Middle frontal gyrus (tissue), 1 donor: Measurements from ENCODE around the gene HPD.
"Not testable (repeated sequence)": the region's sequence is repeated elsewhere in the genome, so short reads cannot be mapped to it uniquely, and the experiment has no call there.

Experiments
- DNase-seq: peaks from one replicate; pipeline ENCODE4 v3.0.0-alpha.2; 2015; ENCODE audit warnings: low spot score; ENCODE audit errors: extremely low spot score

The HPD gene

DNA sequence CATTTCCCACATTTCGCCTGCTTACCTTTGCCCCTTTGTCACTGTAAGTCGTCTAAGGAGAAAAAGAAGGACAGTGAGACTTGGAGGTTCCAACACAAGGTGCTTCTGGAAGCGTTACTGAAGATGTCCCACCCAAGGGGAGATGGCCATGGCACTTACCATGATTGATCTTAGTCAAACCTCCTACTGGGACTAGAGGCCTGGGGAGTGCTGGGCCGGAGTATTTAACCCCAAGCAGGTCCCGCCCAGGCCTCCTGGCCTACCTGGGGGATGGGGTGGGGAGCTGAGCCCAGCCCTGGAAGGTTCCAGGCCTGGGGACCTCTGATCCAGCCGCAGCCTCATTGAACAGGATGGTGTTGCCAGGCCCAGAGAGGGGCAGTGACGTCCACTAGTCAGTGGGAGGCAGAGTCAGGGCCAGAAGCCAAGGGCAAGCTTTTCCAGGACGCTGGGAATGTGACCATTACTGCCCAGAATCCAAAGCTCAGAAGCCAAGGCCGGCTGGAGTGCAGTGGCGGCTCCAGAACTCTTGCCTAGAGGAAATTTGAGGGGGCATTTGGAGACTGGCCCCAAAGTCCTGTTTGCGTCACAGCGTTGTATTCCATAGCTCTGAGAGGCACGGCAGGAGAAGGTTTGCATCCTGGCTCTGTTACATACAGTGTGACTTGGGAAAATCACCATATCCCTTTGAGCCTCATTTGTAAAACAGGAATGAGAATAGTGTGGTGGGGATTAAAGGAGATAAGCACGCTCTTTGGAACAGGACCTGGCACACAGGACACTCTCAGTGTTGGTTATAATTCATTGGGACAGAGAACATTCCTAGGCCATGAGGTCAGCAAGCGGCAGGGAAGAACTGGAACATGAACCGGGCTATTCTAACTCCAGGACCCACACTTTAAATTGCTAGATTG lies at the start of gene HPD:
TSS of gene HPD (minus strand) at position 198 of the 911 bp plus-strand sequence. CDS start at position 162, 36 bp downstream.
- DNase-seq, result no peak

DNA sequence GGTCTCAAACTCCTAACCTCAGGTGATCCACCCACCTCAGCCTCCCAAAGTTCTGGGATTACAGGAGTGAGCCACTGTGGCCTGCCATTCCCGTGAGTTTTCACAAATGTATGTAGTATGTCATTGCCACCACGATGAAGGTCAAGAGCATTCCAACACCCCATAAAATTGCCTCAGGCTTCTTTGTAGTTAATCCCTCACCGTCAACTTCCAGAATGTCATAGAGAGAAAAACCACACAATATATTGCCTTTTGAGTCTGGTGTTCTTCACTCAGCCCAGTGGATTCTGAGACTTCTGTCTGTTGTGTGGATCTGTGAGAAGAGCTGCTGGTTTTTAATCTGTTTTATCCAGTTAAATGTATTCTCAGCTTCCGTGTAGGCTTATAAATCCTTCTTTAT lies 47.1 kb upstream of the HPD start:
- DNase-seq, result no peak

DNA sequence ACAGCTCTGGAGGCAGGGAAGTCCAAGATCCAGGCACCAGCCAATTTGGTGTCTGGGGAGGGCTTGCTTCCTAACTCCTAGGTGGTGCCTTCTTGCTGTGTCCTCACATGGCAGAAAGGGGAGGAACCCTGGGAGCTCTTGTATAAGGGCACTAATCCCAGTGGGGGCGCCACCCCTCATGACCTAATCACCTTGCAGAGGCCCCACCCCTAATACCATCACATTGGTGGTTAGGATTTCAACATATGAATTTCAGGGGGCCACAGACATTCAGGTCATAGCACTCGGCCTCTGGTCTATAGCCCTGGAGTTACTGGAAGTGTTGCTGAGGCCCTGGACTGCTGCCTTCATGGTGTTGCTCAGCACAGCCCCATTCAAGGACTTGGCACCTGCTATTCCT lies 44.5 kb upstream of the HPD start:
- no peak for DNase-seq

DNA sequence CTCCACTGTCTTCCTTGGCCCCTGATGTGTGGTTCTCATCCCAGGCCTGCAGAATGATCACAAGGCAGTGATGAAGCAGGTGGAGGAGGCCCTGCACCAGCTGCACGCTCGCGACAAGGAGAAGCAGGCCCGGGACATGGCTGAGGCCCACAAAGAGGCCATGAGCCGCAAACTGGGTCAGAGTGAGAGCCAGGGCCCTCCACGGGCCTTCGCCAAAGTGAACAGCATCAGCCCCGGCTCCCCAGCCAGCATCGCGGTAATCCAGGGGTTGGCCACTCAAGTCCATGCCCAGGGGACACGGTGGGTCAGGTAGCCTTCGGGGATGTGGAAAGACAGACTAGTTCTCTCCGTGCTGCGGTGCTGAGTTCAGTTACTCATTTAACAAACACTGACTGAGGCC lies 40.9 kb upstream of the HPD start:
- no peak for DNase-seq

DNA sequence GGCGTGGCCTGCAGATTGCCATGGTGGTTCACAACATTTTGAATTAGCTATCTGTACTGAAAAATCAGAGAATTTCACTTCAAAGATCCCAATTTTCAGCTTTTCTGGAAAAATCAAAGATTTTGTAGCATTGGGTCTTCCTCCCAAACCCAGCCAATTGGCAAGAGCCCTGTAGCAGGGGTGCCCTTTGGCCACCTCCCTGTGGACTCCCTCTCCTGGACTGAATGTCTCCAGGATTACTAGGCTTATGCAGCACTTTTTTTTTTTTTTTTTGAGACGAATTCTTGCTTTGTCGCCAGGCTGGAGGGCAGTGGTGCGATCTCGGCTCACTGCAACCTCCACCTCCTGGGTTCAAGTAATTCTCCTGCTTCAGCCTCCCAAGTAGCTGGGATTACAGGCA lies 39.6 kb upstream of the HPD start:
- DNase-seq, result no peak

DNA sequence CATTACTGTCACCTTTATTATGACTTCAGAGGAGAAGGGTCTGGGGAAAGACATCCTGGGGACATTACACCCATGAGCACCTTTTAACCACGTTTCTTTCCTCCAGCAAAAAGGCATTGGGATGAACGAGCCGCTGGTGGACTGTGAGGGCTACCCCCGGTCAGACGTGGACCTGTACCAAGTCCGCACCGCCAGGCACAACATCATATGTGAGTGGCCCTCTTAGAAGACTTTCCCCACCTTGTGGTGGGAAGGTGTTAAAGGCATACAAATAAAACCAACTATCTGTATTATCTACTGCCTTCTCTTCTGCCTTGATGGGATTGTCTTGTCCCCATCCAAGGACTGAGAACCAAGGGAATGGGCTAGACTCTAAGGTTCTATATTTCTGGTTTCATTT lies 36.0 kb upstream of the HPD start:
- DNase-seq, result no peak

DNA sequence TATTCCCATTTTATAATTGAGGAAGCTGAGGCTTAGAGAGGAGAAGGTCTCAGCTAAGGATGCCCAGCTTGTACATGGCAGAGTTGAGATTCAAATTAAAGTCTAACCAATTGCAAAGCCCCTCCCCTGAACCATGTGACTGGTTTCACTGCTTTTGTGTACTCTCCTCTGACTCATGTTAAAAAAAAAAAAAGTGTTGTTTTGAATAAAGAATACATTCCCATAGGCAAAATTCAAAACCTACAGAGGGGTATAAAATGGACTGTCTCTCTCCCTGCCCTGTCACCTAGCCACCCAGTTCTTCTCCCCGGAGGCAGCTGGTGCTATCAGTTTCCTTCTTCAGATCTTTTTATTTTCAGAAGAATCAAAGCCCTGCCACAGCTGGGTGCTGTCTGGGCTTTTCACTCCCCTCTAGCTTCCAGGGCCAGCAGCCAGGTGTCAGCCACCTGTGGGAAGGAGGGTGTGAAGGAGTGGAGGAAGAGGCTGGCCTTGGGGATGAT lies 35.4 kb upstream of the HPD start:
- no peak for DNase-seq

DNA sequence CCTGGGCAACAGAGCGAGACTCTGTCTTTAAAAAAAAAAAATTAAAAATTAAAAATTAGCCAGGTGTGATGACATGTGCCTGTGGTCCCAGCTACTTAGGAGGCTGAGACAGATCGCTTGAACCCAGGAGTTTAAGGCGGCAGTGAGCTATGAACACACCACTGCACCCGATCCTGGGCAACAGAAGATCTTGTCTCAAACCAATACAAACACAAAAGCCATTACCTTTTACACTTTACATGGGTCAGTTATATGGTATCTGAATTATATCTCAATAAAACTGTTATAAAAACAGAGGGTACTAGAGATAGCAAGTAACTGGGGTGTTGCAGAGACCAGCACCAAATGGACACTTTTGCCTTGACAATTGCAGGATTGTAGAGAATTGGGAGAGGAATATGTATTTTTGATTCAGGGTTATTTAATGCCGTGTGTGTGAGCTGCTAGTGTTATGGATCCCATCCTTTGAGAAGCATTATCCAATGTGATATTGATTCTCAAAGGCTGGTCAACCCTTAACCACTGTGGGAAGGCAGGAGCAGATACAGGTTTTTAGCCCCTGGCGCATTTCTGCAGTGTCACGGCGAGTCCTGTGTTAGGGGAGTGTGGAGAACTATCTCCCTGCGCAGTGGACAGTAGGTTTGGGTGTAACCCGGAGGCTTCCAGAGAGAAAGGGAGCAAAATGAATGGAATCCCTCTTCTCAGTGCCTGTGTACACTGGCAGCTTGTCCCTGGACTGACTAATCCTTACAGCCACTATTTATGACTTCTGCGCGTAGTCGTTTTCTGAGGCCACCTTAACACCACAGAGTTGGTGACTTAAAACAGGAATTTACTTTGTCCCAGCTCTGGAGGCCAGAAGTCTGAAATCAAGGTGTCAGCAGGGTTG lies 34.3 kb upstream of the HPD start:
- no peak for DNase-seq

DNA sequence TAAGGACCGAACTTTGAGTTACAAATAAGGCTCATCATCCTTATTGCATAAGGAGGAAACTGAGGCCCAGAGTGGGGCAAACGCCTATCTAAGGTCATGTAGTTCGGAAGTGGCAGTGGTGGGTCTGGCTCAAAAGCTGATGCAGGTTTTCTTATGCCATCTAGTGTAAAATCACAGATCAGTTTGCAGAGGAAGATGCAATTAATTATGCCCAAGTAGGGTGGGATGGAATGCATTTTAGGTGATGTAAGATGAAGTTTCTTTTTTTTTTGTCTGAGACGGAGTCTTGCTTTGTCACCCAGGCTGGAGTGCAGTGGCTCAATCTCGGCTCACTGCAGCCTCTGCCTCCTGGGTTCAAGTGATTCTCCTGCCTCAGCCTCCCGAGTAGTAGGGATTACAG lies 31.0 kb upstream of the HPD start:
- DNase-seq, result not testable (repeated sequence)

DNA sequence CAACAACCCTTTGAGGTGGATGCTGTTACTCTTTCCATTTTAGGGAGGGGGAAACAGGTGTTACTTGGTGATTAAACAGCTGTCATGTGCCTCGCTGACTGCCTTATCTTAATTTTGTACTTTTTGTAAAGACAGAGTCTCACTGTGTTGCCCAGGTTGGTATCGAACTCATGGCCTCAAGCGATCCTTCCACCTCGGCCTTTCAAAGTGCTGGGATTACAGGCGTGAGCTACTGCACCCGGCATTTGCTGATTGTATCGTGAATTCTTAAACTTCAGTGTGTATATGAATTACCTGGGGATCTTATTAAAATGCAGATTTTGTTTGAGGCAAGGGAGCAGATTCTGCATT lies 30.6 kb upstream of the HPD start:
- DNase-seq, result no peak

DNA sequence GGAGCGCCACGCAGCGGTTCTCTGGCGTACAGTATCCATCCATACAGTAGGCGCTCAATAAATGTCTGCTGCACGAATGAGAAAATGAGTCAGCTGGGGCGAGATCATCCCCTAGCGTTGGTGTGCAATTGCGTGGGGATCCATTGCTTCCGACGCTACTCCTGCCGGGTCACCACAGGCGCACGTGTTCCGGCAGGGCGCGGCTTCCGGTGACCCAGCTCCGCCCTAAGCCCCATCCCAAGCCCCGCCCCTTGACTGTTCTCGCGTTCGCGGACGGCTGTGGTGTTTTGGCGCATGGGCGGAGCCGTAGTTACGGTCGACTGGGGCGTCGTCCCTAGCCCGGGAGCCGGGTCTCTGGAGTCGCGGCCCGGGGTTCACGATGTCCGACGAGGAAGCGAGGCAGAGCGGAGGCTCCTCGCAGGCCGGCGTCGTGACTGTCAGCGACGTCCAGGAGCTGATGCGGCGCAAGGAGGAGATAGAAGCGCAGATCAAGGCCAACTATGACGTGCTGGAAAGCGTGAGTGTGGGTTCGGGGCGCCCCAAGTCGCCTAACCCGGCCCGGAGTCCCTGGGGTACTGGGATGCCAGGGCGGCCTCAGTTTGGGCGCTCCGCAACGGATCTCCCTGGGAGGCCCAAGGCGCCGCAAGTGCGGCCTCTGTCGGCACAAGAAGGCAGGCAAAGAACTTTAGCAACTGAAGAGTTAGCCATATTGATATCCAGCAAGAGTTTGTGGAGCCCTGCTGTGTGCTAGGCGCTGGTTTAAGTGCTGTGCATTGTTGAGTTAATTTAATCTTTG lies 30.0 kb upstream of the HPD start, which contains the start of gene PSMD9:
TSS of gene PSMD9 (plus strand) at position 313 of the 796 bp plus-strand sequence. CDS start at position 380, 67 bp downstream.
- DNase-seq, result peak; percentile 93

DNA sequence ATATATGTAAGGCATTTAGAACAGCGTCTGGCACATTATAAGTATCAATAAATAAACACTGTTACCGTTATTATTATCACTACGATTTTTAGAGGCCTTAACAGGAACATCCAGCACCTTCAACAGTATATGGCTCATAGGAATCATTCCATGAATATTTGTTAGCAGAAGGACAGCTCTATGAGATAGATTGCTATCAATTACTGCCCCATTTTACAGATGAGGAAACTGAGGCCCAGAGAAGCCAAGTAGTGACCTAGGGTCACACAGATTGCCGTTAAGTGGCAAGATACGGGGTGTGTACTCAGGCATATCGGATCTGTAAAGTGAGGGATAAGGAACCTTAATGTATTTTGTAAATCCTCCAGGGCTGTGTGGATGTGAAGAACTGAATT lies 29.4 kb upstream of the HPD start:
- DNase-seq, result no peak

DNA sequence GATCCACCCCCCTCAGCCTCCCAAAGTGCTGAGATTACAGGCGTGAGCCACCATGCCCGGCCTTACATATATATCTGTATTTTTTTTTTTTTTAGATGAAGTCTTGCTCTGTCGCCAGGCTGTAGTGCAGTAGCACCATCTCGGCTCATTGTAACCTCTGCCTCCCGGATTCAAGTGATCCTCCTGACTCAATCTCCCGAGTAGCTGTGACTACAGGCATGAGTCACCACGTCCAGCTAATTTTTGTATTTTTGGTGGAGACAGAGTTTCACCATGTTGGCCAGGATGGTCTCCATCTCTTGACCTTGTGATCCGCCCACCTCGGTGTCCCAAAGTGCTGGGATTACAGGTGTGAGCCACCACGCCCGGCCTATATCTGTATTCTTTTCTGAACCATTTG lies 26.5 kb upstream of the HPD start:
- not testable (repeated sequence) for DNase-seq

DNA sequence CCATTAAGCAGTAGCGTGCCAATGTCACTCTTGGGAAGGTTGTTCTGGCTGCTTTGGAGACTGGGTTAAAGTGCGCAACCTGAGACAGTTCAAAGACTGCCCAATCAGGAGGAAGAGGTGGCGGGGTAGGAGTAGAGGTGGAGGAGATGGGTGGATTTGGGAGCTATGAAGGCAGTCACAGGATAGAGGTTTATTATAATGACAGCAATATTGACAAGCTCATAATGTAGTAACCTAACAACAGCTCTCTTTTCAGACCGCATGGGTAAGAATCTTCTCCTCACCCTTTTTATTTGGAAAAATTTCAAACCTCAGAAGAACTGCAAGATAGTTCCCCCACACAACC lies 24.6 kb upstream of the HPD start:
- DNase-seq, result no peak

DNA sequence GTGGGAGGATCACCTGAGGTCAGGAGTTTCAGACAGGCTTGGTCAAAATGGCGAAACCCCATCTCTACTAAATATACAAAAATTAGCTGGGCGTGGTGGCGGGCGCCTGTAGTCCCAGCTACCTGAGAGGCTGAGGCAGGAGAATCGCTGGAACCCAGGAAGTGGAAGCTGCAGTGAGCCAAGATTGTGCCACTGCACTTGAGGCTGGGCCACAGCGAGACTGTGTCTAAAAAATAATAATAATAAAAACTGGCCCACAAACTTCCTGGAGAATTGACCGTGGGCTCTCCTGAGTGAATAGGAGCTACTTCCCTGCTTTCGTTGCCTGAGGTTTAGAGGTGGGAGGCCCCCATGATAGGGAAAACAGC lies 17.4 kb upstream of the HPD start:
- not testable (repeated sequence) for DNase-seq

DNA sequence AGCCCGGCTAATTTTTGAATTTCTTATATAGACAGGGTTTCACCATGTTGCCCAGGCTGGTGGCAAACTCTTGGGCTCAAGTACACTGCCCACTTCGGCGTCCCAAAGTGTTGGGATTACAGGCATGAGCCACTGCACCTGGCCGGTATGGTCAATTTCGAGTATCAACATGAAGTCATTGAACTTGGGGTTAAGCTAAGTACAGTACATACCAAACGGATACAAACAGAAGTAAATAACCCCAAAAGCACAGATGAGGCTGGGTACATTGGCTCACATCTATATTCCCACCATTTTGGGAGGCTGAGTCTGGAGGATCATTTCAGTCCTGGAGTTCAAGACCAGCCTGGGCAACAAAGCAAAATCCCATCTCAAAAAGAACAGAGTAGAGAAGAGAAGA lies 16.9 kb upstream of the HPD start:
- DNase-seq, result no peak

DNA sequence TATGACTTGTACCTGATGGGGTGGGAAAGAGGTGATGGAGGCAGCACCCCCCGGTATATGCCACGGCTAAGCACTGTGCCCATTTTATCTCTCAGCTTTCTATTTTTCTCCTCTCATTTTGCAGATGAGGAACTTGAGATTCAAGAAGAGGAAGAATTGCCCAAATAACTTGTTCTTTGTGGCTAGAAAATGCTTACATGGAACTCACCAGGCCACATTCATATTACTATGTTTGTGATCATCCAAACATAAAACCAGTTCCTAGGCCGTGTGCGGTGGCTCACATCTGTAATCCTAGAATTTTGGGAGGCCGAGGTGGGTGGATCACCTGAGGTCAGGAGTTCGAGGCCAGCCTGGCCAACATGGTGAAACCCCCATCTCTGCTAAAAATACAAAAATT lies 15.4 kb upstream of the HPD start:
- no peak for DNase-seq

DNA sequence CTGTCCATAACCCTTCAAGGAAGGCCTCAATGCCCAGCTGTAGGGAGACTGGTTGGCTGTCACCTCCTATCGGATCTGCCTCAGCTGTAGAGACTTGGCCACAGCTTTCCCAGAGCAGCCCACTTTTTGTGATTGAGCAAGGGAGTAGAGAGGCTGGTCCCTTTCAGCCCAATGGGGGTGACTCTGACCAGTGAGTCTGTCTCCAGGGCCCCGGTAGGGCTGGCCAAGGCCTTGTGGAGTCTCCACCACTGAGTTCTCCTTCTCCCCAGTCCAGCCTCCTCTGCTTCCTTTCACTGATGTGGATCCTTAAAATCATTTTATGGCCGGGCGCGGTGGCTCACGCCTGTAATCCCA lies 14.5 kb upstream of the HPD start:
- no peak for DNase-seq

DNA sequence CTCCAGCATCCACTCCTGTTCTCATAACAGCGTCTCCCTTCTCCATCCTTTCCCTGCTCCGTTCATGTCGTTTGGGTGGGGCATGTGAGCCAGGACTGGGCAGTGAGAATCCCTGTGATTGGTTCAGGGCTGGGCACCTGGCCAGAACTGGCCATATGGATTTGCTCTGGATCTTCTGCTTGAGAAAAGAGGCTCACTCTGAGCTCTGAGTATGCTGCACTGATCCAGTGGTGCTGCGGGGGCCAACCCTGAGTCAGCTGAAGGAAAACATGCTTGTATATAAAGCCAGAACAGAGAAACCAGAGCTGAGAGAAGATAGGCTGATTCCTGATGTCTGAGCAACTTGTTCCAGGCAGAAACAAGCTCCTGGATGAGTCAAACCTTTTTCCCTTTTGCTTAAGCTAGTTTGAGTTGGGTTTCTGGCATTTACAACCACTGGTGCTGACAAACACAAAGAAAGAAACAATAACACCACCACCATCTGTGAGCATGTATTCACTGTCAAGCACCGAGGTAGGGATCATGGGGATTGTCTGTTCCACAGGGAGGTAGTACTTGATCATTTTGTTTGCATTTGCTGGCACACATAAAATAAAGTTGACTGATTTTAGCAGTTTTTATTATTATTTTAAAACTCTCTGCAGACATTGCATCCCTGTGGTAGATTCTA lies 14.0 kb upstream of the HPD start:
- peak; percentile 58 for DNase-seq

DNA sequence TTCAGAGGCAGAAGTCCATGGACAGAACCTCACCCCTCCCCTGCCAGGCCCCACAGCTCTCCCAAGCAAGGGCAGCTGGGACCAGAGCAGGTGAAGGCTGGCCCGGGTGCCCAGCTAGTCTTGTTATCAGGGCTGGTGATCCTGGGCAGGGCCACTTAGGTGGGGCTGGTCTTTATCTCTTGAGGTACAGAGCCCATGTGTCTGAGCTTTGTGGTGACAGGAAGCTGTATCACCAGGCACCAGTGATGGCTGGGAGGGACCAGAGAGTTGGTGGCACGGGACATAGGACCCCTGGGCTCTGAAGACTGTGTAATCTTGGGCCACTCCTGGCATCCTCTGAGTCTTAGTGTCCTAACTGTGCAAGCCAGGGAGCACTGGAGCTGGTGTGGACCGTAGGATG lies 12.8 kb upstream of the HPD start:
- DNase-seq, result no peak

DNA sequence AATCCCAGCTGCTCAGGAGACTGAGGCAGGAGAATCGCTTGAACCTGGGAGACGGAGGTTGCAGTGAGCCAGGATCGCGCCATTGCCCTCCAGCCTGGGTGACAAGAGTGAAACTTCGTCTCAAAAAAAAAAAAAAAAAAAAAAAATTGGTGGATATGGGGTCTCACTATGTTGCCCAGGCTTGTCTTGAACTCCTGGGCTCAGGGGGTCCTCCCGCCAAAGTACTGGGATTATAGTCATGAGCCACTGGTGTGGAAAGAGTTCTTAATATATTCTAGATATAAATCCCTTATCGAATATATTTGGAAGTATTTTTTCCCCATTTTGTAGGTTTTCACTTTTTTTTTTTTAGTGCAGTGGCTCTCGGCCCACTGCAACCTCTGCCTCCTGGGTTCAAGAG lies 10.6 kb upstream of the HPD start:
- DNase-seq, result not testable (repeated sequence)
